Body of pancreas (tissue), 4 donors: ENCODE measurements around the gene PANK3. TPM values are rescaled to one million over a fixed set of nuclear protein-coding genes. Genes with fewer than 3 reads are reported as not detected.

ENCODE experiments used
- ATAC-seq: fragments of 150-250 bp; one replicate; pipeline ENCODE4 v1.9.1; 2016
- DNase-seq, 4 donors: peaks; one replicate each; pipeline ENCODE4 v3.0.0-alpha.2; 2019
- H3K27ac ChIP-seq, 4 donors: fragments of 200-600 bp; sonication (generic); 1 replicate in 3 of 4; 2 replicates in 1 of 4; pipeline versions ENCODE4 v1.5.1 to v1.6.1; 2016 to 2019; ENCODE audit warnings: mild to moderate bottlenecking in 1 of 4, mixed read lengths in 1 of 4, moderate library complexity in 1 of 4
- H3K27me3 ChIP-seq, 2 donors: fragments of 200-600 bp; sonication (generic); one replicate each; pipeline ENCODE4 v1.6.0; 2016; ENCODE audit warnings: mild to moderate bottlenecking in 1 of 2
- H3K36me3 ChIP-seq, 2 donors: fragments of 200-600 bp; sonication (generic); replicated peaks in 1 of 2; 2 replicates each; pipeline ENCODE4 v1.5.1; 2016; ENCODE audit warnings: low read depth in 2 of 2; ENCODE audit not compliant: insufficient read depth in 1 of 2
- H3K4me1 ChIP-seq: fragments of 200-600 bp; sonication (generic); one replicate; pipeline ENCODE4 v1.6.0; 2016
- H3K4me3 ChIP-seq, 2 donors: fragments of 200-600 bp; sonication (generic); 1 replicate in 1 of 2; 2 replicates in 1 of 2; pipeline ENCODE4 v1.5.1; 2016 to 2019
- H3K9me3 ChIP-seq, 3 donors: fragments of 200-600 bp; sonication (generic); 1 replicate in 2 of 3; 2 replicates in 1 of 3; pipeline ENCODE4 v1.5.1; 2016
- POLR2A ChIP-seq, 3 donors: fragments of 450-650 bp; IDR thresholded peaks; one replicate each; pipeline ENCODE4 v1.6.1; 2016; ENCODE audit warnings: antibody characterized with exemption in 3 of 3, mild to moderate bottlenecking in 2 of 3
- WGBS, 2 donors: methylation state at CpG; one replicate each; pipeline ENCODE4 v1.1.5; 2017; 5-methylcytosine and 5-hydroxymethylcytosine counted together
- intact Hi-C: fragments of 100-400 bp; cut with DNase I; formaldehyde crosslinking; loops from one replicate; pipeline ENCODE4 v1.15.1; 2023
- total RNA-seq, 2 donors: library from RNA; depleted of rRNA; stranded (reverse); fragments of >200 nt; gene quantifications; one replicate each; pipeline ENCODE4 v1.1.0, GENCODE V29; 2016
- TF ChIP-seq, protein P1 (sequence below), 7 experiments: fragments of 450-650 bp in 4 of 7; fragments of 200-600 bp in 3 of 7; sonication (generic) in 3 of 7; IDR thresholded peaks; one replicate each; pipeline ENCODE4 v1.5.1; 2016 to 2019; ENCODE audit warnings: antibody characterized with exemption in 7 of 7

PANK3 gene
- total RNA-seq, 2 donors from 2014 or later, result 14.5 to 18.7 TPM

DNA sequence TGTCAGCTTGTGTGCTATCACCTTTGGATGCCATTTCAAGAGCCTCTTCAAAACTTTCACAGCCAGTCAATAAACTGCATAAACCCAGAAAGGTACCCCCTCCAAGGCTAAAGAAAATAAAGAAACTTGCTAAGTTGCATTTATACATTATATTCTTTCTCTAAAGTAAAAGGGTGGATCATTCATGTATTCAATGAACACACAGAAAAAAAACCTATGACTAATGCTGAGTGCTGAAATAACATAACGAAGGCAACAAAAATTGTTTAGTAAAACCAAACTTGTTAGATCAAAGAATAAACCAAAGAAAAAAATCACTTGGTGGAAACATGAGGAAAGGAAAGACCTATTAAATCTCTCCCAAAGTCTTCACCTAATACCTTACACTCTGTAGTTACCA lies 15.2 kb downstream of the PANK3 start:
- H3K27ac ChIP-seq, result no peak overlapping the region
- no peak overlapping the region for H3K4me3 ChIP-seq
- ATAC-seq (no peak), DNase-seq (no peak)
- no peaks in the 10 kb centered on the region for H3K27me3 ChIP-seq
- H3K4me1 ChIP-seq, result peaks cover 17% of the 10 kb centered on the region
- TF ChIP-seq, protein P1, sequence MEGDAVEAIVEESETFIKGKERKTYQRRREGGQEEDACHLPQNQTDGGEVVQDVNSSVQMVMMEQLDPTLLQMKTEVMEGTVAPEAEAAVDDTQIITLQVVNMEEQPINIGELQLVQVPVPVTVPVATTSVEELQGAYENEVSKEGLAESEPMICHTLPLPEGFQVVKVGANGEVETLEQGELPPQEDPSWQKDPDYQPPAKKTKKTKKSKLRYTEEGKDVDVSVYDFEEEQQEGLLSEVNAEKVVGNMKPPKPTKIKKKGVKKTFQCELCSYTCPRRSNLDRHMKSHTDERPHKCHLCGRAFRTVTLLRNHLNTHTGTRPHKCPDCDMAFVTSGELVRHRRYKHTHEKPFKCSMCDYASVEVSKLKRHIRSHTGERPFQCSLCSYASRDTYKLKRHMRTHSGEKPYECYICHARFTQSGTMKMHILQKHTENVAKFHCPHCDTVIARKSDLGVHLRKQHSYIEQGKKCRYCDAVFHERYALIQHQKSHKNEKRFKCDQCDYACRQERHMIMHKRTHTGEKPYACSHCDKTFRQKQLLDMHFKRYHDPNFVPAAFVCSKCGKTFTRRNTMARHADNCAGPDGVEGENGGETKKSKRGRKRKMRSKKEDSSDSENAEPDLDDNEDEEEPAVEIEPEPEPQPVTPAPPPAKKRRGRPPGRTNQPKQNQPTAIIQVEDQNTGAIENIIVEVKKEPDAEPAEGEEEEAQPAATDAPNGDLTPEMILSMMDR (IDR thresholded peaks at IDR 0.05), result no peak
- TF ChIP-seq POLR2A (IDR thresholded peaks at IDR 0.05), result no peak
- WGBS, 2 donors, result 93 to 97% methylated on average over 1 of the region's 1 CpG
- H3K9me3 ChIP-seq, result no peaks in the 10 kb centered on the region
- intact Hi-C loops, result no loop called here
- peaks cover 0 to 11% of the 10 kb centered on the region in 2 donors for H3K36me3 ChIP-seq

DNA sequence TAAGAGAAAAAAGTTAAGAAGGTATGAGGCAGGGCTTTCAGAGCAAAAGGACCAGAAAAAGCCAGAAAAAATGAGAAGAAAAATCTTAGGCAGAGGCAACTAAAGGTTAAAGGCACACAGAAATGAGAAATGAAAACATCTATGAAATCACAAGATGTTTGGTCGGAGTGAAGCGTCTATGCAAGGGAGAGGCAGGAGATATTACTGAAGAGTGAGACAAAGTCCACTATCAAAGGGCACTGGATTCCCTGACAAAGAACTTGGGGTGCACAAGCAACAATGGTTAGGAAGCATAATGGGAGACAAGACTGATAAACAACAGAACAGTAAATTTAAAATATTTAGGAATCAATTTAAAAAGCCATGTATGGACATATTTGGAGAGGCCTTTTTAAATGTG lies 16.9 kb downstream of the PANK3 start:
- WGBS, 2 donors, result 23 to 24% methylated on average over 2 of the region's 2 CpGs
- ATAC-seq (no peak), DNase-seq (no peak)
- no peak overlapping the region for H3K4me3 ChIP-seq
- peak overlapping the region in 1 of 4 donors; percentile 32 for H3K27ac ChIP-seq
- intact Hi-C loops, result no loop called here
- no peaks in the 10 kb centered on the region for H3K9me3 ChIP-seq
- no peak for TF ChIP-seq POLR2A (IDR thresholded peaks at IDR 0.05)
- TF ChIP-seq, protein P1 (IDR thresholded peaks at IDR 0.05), result no peak
- H3K4me1 ChIP-seq, result peaks cover 17% of the 10 kb centered on the region
- peaks cover 0 to 20% of the 10 kb centered on the region in 2 donors for H3K36me3 ChIP-seq
- H3K27me3 ChIP-seq, result no peaks in the 10 kb centered on the region

DNA sequence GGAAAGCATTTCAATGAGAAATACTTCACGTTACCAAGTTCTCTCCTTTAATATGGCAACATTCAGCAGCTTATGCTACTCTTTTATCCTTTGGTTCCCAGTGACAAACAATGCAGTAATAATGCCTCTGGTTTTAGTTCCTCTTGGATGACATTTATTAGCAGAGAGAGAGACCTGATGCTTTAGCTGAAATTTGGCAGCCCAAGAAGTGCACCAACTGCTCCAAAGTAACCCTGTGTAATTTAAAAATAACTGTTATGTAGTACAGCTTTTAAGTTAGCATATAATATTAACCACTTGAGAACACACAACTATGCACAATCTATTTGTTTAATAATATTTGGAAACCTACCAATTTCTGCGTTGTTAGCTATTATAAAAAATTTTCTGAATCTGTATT lies 21.8 kb downstream of the PANK3 start:
- H3K36me3 ChIP-seq, result peaks cover 0 to 27% of the 10 kb centered on the region in 2 donors
- no peaks in the 10 kb centered on the region for H3K9me3 ChIP-seq
- WGBS, 2 donors, result 90 to 91% methylated on average over 2 of the region's 2 CpGs
- no peak for DNase-seq
- intact Hi-C loops, result no loop called here
- no peak overlapping the region for H3K4me3 ChIP-seq
- TF ChIP-seq POLR2A (IDR thresholded peaks at IDR 0.05), result no peak
- no peak for ATAC-seq
- peaks cover 7% of the 10 kb centered on the region for H3K4me1 ChIP-seq
- no peak overlapping the region for H3K27ac ChIP-seq
- no peaks in the 10 kb centered on the region for H3K27me3 ChIP-seq

DNA sequence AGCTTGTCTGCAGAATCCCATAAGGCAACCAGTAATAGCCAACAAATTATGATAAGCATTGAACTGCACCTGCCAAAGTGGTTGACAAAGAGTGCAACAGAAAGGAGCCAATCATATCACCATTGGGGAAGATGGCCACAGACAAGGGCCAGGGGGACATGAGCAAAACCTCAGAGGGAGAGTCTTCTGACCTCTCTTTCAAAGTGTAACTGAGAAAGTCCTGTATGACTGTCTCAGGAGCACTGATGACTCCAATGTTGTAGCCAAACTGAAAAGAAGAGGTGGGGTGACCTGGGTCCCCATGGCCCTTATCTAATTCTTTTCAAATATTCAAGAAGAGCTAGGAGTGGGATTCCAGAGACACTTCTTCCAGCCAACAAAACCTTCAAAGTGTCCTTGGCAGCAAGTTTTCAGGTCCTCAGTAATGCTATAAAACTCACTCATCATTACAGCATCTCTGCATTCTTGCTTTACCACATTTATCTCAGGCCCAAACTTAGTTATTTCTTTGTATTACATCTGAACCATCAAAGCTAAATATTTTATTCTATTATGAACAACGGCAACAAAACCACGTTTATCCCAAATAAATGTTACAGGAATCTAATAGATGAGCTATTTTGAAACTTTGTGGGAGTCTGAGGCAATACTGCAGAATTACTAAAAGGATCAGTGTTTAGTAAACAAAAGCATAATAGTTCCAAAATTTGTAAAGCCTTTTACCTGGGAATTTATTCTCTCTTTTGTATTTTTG lies 25.6 kb downstream of the PANK3 start:
- DNase-seq, result no peak
- no peak for TF ChIP-seq POLR2A (IDR thresholded peaks at IDR 0.05)
- TF ChIP-seq, protein P1 (IDR thresholded peaks at IDR 0.05), result no peak
- no peaks in the 10 kb centered on the region for H3K9me3 ChIP-seq
- peaks cover 5 to 17% of the 10 kb centered on the region in 2 donors for H3K36me3 ChIP-seq
- 93 to 94% methylated on average over 2 of the region's 2 CpGs for WGBS, 2 donors
- no peak overlapping the region for H3K27ac ChIP-seq
- no peak overlapping the region for H3K4me3 ChIP-seq
- intact Hi-C loops, result no loop called here
- H3K27me3 ChIP-seq, result no peaks in the 10 kb centered on the region
- no peak for ATAC-seq
- H3K4me1 ChIP-seq, result no peaks in the 10 kb centered on the region

DNA sequence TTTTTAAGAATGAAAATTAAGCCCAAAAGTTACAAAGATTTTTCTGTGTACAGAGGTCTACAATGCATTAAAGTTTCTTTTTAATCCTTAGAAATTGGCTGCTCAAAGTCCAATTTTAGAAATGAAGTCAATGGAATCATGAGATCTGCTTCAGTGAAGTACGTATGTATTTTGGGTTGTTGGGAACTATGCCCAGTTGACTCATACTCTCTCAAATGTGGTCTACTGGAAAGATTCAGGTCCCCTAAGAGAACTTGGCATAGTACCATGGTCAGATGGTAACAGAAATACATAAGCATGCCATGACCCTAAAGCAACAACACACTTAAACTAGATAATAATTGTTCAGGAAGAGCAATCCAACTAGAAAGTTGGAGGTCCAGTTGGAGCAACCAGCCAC lies 27.0 kb downstream of the PANK3 start:
- 73 to 85% methylated on average over 1 of the region's 1 CpG for WGBS, 2 donors
- intact Hi-C loops, result no loop called here
- Histone ChIP-seq H3K9me3 (no peaks in the 10 kb centered on the region), H3K27ac (no peak overlapping the region), H3K4me3 (no peak overlapping the region), H3K4me1 (no peaks in the 10 kb centered on the region), H3K27me3 (no peaks in the 10 kb centered on the region), H3K36me3 (peaks cover 5 to 6% of the 10 kb centered on the region in 2 donors)
- no peak for DNase-seq
- ATAC-seq, result no peak
- no peak for TF ChIP-seq POLR2A (IDR thresholded peaks at IDR 0.05)
- TF ChIP-seq, protein P1 (IDR thresholded peaks at IDR 0.05), result no peak
